ENCODE measurements around the gene SLAMF9. TPM values are rescaled to one million over a fixed set of nuclear protein-coding genes. Genes with fewer than 3 reads are reported as not detected.
A peak's percentile ranks its signal among the peaks of the same experiment; 100 is the strongest.

Gene SLAMF9
- total RNA-seq = not detected in 2 replicates

DNA sequence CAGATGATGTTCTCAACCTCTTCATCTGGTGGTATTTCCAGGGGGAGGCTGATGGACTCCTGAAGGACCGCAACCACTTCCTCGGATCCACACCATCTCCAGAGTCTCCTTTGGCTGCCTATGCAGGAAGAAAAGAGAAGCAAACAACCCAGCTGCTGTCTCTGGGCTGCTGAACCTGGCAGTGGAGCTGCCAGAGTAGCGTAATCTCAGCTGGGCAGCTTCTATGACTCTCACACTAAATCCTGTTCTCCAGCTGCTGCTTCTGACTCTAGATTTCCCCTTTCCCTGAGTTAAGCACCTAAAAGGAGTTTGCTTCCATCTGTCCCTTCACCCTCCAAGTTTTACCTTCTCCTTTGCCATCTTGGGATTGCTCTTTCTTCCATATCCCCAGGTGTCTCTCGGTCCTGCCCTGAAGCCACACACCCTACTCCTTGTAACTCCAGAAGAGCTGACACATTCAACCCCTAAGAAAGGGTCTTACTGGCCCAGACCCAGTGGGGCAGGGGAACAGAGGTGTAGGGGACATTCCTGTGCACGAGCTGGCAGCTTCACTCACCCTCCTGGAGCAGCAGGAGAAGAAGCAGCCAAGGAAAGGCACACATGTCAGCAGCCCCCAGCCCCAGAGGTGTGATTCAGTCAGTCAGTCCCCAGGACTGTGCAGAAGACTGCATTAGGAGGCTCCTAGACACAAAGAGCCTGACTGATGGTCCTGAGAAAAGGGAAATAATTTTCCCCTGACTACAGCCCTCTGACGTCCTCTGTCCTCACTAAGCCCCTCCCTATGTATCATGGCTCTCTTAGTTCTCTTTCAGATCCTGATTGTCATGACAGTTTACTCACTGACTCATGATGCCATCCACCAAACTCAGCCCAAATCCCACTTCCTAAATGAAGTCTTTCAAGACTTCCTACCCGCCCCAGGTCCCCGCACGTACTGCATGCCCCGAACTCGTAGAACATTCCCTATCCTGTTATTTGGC, at the start of gene SLAMF9:
Gene SLAMF9, minus strand, starts transcription at position 702 of the 980 bp plus-strand sequence. Its CDS starts 100 bp downstream, at position 602.
- no peak for DNase-seq

DNA sequence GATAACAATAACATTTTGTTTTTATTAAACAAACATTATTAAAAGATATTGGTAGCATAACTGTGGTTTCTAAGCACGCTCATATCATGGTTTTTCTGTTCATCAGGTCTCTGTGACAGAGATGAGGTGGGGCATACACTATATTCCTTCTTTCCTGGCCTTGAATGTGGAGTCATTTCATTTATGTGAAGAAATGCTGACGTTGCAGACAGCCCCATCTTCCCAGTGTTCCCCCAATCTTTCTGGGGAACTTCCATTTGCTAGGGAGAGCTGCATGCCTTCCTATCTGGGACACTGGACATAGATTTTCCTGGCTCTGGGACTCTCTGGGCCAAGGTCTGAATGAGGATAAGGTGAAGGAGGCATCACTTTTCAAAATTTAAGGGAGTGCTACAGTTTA, 47.4 kb upstream of the SLAMF9 start:
- DNase-seq = no peak

DNA sequence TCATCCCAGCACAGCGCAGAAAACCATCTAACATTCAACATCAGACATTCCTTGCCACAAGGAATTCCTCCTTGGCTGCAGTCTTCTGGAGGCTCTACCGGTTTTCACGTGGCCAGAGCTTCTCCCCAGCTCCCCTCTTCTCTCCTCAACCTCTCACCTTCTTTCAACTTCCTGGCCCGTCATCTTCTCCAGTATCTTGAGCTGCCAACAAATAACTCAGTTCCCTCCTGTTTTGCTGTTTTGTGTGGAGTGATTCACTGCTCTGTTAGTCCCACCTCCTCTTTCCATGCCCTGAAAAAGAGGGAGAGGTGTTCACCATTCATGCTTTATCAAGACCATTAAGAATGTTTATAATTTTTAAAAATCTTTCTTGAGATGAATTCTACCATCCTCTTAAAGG, 45.2 kb upstream of the SLAMF9 start:
- DNase-seq = no peak

DNA sequence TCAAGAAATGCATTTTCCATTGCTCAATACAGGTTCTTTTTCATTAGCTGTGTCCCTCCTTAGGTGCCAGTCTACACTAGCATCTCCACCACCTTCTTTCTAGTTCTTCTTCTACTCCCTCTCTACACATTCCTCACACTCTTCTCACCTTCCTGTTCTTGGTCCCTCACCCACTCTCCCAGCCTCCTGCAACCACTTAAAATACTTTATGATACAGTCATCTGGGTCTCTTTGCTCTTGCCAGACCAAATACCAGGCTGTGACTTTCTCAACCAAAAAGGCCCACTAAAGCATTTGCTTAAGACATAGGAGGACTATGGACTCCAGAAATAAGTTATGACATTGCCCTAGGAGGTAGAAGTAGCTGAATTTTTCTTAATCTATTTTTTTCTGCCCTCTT, 42.6 kb upstream of the SLAMF9 start:
- no peak for DNase-seq

DNA sequence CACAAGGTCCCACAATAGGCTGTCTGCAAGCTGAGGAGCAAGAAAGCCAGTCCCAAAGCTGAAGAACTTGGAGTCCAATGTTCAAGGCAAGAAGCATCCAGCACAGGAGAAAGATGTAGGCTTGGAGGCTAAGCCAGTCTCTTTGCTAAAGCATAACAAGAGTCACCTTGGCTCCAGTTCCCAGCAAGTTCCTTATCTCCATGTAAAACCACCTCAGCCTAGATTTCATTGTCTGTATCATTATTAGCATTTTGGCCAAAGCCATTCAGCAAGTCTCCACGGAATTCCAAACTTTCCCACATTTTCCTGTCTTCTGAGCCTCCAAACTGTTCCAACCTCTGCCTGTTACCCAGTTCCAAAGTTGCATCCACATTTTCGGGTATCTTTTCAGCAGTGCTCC, 40.9 kb upstream of the SLAMF9 start:
- DNase-seq = no peak

DNA sequence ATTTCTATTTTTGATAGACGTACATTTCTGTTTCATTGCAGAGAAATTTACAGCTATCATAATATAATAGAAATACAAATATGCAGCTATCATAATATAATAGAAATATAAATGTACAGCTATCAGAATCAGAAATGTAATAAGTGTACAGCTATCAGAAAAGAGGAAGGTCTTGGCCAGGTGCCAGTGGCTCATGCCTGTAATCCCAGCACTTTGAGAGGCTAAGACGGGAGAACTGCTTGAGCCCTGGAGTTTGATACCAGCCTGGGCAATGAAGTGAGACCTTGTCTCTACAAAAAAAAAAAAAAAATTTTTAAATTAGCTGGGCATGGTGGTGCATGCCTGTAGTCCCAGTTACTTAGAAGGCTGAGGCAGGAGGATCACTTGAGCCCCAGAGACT, 39.9 kb upstream of the SLAMF9 start:
- DNase-seq = no peak

DNA sequence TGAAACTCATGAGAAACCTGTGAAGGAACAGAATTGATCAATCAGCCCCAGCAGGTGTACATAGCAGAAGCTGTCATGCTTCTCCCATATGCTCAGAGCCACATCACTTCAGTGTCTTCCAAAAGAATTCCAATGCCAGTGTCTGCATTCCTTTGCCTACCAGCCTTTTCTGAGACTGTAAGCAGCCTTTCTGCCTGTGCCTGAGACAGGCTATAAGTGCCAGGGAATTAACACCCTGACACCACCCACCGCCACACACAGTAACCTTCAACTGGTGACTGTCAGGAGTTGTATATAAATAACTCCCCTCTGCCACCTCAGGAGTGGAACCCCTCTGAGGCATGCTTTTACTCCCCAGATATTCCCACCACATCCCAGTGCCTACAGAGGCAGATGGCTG, 38.1 kb upstream of the SLAMF9 start:
- no peak for DNase-seq

DNA sequence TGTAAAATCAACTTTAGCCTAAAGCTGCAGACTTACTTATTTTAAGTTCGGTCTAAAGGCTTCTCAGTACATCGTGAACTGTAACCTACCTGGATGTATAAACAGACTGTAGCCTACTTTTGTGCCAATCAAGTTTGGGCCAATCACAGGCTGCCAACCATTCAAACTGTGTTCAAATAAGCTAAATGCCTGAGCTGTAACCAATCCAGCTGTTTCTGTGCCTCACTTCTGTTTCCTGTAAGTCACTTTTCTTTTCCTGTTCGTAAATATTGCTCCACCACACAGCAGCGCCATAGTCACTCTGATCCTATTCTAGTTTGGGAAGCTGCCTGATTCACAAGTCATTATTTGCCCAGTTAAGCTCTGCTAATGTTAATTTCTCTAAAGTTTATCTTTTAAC, 37.5 kb upstream of the SLAMF9 start:
- DNase-seq = peak; percentile 12

DNA sequence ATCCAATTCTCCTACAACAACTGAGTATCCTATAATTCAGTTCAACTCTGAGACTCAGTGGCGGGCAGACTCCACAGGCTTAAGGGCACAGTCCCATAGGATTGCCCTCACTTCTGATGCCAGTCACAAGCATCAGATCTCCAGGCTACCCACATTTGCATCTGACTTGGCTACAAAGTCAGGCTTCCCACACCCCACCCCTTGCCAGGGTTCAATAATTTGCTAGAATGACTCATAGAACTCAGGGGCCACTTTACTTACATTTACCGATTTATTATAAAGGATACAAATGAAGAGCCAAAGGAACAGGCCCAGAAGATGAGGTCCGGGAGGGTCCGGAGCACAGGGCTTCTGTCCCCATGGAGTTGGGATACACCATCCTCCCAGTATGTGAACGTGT, 36.0 kb upstream of the SLAMF9 start:
- DNase-seq = no peak

DNA sequence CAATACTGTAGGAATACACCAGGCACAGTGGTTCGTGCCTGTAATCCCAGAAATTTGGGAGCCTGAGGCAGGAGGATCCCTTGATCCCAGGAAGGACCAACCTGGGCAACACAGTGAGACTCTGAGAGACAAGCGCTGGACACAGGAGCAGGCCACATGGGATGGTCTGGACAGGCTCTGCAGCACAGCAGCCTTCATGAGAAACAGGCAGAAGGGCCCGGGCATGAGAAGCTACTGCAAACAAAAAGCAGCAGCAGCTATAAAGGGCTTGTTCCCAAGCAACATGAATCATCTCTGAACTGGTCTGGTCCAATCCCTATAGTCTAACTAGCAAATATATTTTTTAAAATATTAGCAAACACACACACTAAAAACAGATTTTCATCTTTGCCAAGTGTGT, 35.5 kb upstream of the SLAMF9 start:
- DNase-seq = no peak

DNA sequence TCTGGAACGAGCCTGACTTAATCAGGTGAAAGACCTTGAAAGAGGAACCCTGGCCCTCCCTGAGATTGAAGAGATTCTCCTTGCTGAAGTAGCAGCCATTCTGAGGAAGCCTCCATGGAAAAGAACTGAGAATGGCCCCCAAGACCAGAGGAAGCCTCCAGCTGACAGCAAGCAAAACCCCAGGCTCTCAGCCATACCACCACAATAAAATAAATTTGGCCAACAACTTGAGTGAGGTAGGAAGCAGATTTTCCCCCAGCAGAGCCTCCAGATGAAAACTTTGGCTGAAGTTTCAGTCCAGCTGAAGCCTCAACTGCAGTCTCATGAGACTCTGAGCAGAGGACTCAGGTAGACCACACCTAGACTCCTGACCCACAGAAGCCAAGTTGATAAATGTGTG, 34.0 kb upstream of the SLAMF9 start:
- DNase-seq = no peak

DNA sequence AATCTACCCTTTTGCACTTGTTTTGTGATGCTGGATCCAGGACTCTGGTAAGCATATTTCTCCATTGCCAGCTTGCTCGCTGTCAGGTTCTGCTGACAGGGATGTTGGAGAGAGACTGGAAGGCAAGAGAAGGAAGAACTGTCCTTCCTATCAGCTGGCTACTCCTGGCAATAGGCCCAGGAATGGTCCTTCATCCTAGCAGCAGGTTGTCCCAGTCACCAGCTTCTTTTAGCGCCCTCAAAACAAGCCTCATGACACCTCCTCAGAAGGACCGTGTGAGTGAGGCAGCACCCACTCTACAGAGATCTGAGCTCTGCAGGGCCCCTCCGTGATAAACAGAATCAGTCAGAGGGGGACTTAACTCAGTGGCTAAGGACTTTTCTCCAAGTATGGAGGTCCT, 33.1 kb upstream of the SLAMF9 start:
- no peak for DNase-seq

DNA sequence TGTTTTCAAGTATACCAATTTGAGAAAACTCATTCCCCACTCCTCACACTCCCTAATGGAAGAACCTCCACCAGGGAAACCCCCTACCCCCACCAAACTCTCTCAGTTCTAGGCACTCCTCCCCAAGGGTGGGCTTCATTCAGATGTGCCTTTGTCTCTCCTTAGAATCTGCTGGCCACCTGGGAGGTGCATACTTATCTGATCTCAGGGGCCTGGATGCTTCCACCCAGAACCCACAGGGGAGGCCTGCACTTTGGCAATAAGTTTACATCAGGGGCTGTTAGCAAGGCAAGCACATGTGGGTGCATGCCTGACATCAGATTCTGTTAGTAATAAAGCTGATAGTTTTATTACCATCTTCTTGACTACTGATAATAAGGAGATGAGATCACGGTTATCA, 32.5 kb upstream of the SLAMF9 start:
- DNase-seq = no peak

DNA sequence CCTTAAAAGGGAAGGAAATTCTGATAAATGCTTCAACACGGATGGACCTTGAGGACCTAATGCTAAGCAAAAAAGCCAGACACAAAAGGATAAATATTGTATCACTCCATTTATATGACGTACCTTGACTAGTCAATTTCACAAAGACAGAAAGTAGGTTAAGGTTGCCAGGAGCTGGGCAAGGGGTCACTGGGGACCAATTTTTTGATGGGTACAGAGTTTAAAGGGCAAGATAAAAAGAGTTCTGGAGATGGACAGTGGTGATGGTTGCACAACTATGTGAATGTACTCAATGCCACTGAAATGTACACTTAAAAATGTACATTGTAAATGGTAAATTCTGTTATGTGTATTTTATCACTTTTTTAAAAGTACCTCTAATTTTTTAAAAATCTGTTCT, 32.1 kb upstream of the SLAMF9 start:
- DNase-seq = no peak

DNA sequence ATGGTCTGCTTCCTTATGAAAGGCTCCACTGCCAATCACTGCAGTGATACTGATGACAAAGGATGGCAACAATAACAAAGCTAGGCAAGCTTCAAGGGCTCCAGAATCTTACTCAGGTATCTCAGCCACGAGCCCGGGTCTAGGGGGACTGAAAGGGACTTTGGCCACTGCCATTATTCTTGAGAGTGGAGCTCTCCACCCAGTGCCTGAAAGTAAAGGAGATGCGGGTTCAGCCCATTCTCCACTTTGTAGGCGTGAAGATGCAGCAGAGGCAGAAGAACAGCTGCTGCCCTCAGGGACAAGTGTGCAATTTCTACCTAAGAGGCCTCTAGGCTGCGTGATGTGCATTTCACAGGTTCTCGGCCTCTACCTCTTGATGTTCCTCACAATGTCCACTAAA, 31.4 kb upstream of the SLAMF9 start:
- DNase-seq = no peak

DNA sequence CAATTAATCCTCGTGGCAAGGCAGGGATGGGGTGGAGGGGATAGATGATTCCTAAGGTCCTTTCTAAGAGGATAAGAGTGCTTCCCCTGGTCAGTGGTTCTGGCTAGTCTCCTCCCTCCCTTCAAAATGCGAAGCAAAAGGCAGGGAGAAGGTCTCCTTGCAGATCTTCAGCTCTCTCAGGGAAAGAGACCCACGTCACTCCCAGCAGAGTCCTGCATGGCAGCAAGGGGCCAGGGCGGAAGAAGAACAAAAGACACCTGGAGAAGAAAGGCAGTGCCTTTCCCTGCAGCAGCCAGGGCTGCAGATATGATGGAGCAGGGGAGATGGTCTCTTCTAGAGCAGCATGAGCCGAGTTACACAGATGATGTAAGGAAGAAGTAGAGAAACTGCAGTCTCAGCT, 29.6 kb upstream of the SLAMF9 start:
- DNase-seq = no peak

DNA sequence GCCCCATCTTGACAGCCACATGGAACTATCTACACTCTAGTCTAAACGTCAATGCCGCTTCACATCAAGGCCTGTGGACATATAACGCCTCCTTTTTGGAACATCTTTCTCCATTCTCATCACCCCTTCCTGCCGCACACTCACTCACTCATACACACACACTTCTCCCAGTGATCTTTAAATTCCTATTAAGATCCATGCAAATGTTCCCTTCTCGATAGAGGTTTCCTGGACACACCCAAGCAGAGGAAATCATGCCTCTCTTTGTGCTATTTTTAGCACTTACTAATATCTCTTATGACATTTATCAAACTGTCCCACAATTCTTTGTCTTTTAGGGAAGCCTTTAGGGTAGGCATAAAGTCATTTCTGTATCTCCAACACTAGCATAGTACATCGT, 28.2 kb upstream of the SLAMF9 start:
- no peak for DNase-seq

DNA sequence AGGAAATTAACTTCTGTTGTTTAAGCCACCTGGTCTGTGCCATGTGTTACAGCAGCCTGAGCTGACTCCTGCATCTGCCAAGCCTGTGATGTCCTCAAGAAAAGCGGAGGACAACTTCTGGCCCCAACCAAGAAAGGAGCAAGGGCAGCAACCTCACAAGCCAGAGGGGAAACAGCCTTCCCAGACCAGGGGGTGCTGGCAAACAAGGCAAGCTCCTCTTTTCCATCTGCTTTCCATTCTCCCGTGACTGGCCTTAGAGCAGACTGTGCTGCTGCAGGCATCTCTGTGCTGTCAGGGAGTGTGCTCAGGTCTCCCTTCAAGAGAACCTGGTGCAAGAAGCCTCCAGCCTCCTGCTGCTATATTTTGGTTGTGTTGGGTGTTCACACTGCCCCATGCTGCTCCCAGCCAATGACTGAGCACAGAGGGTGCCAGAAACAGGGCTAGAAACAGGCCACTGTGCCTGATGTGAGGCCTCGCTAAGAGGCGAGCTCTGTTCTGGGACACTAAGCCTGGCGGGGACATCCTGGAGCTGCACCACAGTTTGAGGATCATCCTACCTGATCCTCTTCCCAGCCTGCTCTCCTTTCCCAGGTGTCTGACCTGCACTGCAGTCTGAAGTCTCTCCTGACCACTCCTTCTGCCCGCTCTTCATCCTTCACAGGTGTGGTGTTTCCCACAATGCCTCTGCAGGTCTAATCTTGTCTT, 27.5 kb upstream of the SLAMF9 start:
- no peak for DNase-seq

DNA sequence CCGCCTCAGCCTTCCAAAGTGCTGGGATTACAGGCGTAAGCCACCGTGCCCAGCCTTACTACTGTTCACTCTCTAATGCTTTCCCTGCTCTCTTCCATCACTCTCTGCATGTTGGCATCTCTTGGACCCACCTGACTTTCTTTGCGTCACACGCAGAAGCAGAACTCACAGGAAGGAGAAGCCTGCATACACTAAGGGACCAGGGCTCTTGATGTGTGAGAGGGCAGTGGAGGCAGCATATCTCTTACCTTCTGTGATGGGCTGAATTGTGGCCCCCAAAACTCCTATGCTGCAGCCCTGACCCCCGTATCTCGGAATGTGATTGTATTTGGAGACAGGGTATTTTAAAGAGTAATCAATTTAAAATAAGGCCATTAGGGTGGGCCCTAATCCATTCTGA, 26.7 kb upstream of the SLAMF9 start:
- no peak for DNase-seq

DNA sequence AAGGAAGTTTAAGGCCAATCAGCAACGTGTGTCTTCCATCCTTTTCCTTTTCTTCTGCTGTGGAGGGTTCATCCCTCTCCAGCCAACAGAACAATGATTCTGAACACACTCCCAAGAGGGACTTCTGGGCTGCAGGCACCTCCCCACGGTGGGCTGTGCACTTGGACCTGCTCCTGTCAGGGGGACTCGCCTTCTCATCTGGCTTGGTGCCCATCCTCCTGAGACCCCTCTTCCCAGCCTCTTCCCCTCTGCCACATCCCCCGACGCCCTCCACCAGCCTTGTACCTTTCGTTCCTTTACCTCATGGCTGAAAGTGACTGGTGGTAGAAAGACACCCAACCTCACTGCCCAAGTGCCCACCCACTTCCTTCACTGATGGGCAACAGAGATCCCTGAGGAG, 26.0 kb upstream of the SLAMF9 start:
- DNase-seq = no peak

DNA sequence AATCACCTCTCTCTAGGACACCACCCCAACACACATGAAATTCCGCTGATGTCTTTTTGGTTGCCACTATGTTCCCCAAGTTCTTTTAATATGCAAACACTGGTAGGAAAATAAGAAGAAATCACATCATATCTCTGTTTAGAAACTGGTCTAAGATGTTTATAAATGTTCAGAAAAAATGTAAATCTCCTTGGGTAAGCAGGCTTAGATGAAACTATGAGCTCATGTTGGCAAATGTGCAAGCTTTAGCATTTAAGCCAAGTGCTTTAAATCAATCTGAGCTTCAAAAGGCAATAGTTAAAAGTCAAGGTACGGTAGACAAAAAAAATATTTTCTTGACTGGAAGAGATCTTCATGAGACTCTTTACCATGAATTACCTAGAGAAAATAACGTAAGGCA, 25.2 kb upstream of the SLAMF9 start:
- DNase-seq = no peak

DNA sequence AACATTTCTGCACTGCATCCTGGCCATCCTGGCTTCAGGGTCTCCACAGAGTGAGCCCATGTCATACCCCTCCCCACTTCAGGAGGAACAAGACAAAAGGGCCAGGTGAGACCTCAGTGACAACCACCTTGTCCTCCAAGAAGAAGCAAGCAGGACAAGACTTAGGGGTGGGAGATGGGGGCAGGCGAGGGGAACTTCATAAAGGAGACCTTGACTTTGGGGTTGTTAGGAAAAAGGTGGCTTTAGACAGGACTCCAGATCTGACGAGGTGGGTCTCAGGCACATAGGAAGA, 24.0 kb upstream of the SLAMF9 start:
- DNase-seq = no peak

DNA sequence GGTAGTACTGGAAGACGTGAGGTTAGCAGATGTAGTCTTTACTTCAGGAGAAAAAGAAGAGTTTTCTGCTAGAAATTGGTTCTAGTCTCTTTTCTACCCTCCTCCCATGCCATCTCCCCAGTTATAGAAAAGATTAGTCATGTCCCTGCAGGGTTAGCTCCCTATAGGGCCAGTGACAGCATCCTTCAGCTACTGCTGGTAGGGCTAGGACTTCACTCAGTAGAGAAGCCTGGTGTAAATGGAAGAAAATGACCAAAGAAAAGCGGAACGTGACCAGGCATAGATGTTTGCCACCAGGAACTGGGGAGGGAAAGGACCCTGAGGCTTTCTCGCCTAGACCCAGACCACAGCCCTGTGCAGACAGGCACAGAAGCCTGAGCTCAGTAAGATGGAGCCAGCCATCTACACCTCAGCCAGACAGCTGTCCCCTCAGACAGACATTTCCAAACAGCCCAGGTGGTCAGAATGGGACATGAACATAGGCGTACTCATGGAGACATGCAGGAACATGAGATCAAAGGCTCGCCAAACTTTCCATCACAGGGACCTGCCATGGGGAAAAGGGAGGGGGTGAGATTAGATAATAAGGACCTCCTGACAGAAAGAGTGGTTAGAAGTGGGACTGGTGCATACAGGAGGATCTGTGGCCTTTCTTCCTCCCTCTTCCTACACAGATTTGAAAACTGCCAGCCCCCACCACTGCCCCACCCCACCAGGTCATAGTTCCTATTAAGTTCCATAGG, 23.5 kb upstream of the SLAMF9 start:
- no peak for DNase-seq
